Esophagus (tissue), 2 donors: Measurements from ENCODE around the gene IL1RAPL1. TPM values are rescaled to one million over a fixed set of nuclear protein-coding genes. Genes with fewer than 3 reads are reported as not detected.

Experiments used
- H3K27ac ChIP-seq, 2 donors: one replicate each; pipeline ENCODE4 v1.5.1; 2013; ENCODE audit warnings: low read depth in 2 of 2, mild to moderate bottlenecking in 2 of 2, inconsistent platforms in 1 of 2, low read length in 1 of 2, moderate library complexity in 1 of 2
- H3K27me3 ChIP-seq, 2 donors: one replicate each; pipeline ENCODE4 v1.6.1; 2013; ENCODE audit warnings: low read length in 2 of 2, control low read depth in 1 of 2, mild to moderate bottlenecking in 1 of 2; ENCODE audit not compliant: insufficient read depth in 2 of 2, control insufficient read depth in 1 of 2
- H3K36me3 ChIP-seq, 2 donors: one replicate each; pipeline ENCODE4 v1.6.1; 2013; ENCODE audit warnings: low read length in 1 of 2; ENCODE audit not compliant: control insufficient read depth in 2 of 2, insufficient read depth in 2 of 2
- H3K4me1 ChIP-seq, 2 donors: one replicate each; pipeline ENCODE4 v1.6.1; 2013; ENCODE audit warnings: low read length in 1 of 2; ENCODE audit not compliant: control insufficient read depth in 2 of 2, insufficient read depth in 2 of 2
- H3K4me3 ChIP-seq, 2 donors: one replicate each; pipeline ENCODE4 v1.5.1; 2013; ENCODE audit warnings: low read length in 2 of 2, mild to moderate bottlenecking in 2 of 2, low read depth in 1 of 2, moderate library complexity in 1 of 2
- H3K9me3 ChIP-seq, 2 donors: one replicate each; pipeline ENCODE4 v1.6.1; 2013; ENCODE audit warnings: mild to moderate bottlenecking in 2 of 2, low read depth in 1 of 2, low read length in 1 of 2, moderate library complexity in 1 of 2; ENCODE audit not compliant: control insufficient read depth in 2 of 2, insufficient read depth in 1 of 2
- WGBS, 2 donors: extraction: QIAGEN DNeasy Blood & Tissue Kit; methylation state at CpG; one replicate each; pipeline ENCODE4 v1.1.7; 2013; 5-methylcytosine and 5-hydroxymethylcytosine counted together
- polyA plus RNA-seq, 2 donors: library from polyadenylated mRNA; stranded (reverse); fragments of 200-250 nt; gene quantifications; one replicate each; pipeline ENCODE4 v1.2.3, GENCODE V29; 2013
- donor health status: healthy with polysubstance abuse.
- donor health status: Bipolar disorder and iron deficiency.

IL1RAPL1 gene
- polyA plus RNA-seq, 2 donors: 0.02 to 0.04 TPM

- Histone ChIP-seq H3K36me3 (no peaks in the 10 kb centered on the region), H3K27ac (no peak overlapping the region), H3K4me1 (no peaks in the 10 kb centered on the region), H3K9me3 (no peaks in the 10 kb centered on the region), H3K27me3 (no peaks in the 10 kb centered on the region), H3K4me3 (no peak overlapping the region)
- 33 to 79% methylated on average over 1 of the region's 1 CpG for WGBS, 2 donors
These were observed 901.7 kb downstream of the IL1RAPL1 start for GRCh38 chrX:29488919-29489318.

GRCh38 chrX:29490606-29491005 is 903.4 kb downstream of the IL1RAPL1 start:
- H3K27ac ChIP-seq: no peak overlapping the region
- no peaks in the 10 kb centered on the region for H3K36me3 ChIP-seq
- no peaks in the 10 kb centered on the region for H3K27me3 ChIP-seq
- H3K4me3 ChIP-seq: no peak overlapping the region
- no peaks in the 10 kb centered on the region for H3K9me3 ChIP-seq
- H3K4me1 ChIP-seq: no peaks in the 10 kb centered on the region
- WGBS, 2 donors: 87 to 92% methylated on average over 2 of the region's 2 CpGs

- WGBS, 2 donors: 75 to 79% methylated on average over 3 of the region's 3 CpGs
- H3K4me1 ChIP-seq: no peaks in the 10 kb centered on the region
- H3K9me3 ChIP-seq: no peaks in the 10 kb centered on the region
These were observed 904.4 kb downstream of the IL1RAPL1 start for GRCh38 chrX:29491659-29492058.

GRCh38 chrX:29496636-29497180 is 909.5 kb downstream of the IL1RAPL1 start:
- no peaks in the 10 kb centered on the region for H3K36me3 ChIP-seq
- H3K27ac ChIP-seq: no peak overlapping the region
- WGBS, 2 donors: 58 to 72% methylated on average over 2 of the region's 2 CpGs
- H3K27me3 ChIP-seq: no peaks in the 10 kb centered on the region
- H3K4me1 ChIP-seq: no peaks in the 10 kb centered on the region
- H3K4me3 ChIP-seq: no peak overlapping the region
- H3K9me3 ChIP-seq: no peaks in the 10 kb centered on the region

More at GRCh38 chrX:29491659-29492058, 904.4 kb downstream of the IL1RAPL1 start:
- H3K36me3 ChIP-seq: no peaks in the 10 kb centered on the region
- H3K4me3 ChIP-seq: no peak overlapping the region
- H3K27ac ChIP-seq: no peak overlapping the region
- H3K27me3 ChIP-seq: no peaks in the 10 kb centered on the region

- no peaks in the 10 kb centered on the region for H3K4me1 ChIP-seq
- no peaks in the 10 kb centered on the region for H3K36me3 ChIP-seq
- WGBS, 2 donors: 71 to 93% methylated on average over 1 of the region's 1 CpG
- H3K4me3 ChIP-seq: no peak overlapping the region
- no peaks in the 10 kb centered on the region for H3K27me3 ChIP-seq
- no peak overlapping the region for H3K27ac ChIP-seq
- H3K9me3 ChIP-seq: no peaks in the 10 kb centered on the region
These were observed 919.5 kb downstream of the IL1RAPL1 start for GRCh38 chrX:29506729-29507128.

GRCh38 chrX:29518100-29518499 is 930.9 kb downstream of the IL1RAPL1 start:
- Histone ChIP-seq H3K27me3 (no peaks in the 10 kb centered on the region), H3K9me3 (no peaks in the 10 kb centered on the region), H3K4me1 (no peaks in the 10 kb centered on the region), H3K27ac (no peak overlapping the region), H3K4me3 (no peak overlapping the region), H3K36me3 (no peaks in the 10 kb centered on the region)
- 48 to 79% methylated on average over 4 of the region's 4 CpGs for WGBS, 2 donors

- no peaks in the 10 kb centered on the region for H3K4me1 ChIP-seq
- no peaks in the 10 kb centered on the region for H3K36me3 ChIP-seq
- 64 to 81% methylated on average over 1 of the region's 1 CpG for WGBS, 2 donors
- H3K4me3 ChIP-seq: no peak overlapping the region
- no peak overlapping the region for H3K27ac ChIP-seq
- no peaks in the 10 kb centered on the region for H3K9me3 ChIP-seq
- H3K27me3 ChIP-seq: no peaks in the 10 kb centered on the region
These were observed 941.0 kb downstream of the IL1RAPL1 start for GRCh38 chrX:29528281-29528680.

- 72 to 89% methylated on average over 2 of the region's 2 CpGs for WGBS, 2 donors
- Histone ChIP-seq H3K36me3 (no peaks in the 10 kb centered on the region), H3K27ac (no peak overlapping the region)
These were observed 943.3 kb downstream of the IL1RAPL1 start for GRCh38 chrX:29530501-29530900.

GRCh38 chrX:29531336-29531735 is 944.1 kb downstream of the IL1RAPL1 start:
- Histone ChIP-seq H3K9me3 (no peaks in the 10 kb centered on the region), H3K36me3 (no peaks in the 10 kb centered on the region), H3K4me1 (no peaks in the 10 kb centered on the region), H3K27ac (no peak overlapping the region), H3K27me3 (no peaks in the 10 kb centered on the region), H3K4me3 (no peak overlapping the region)
- 53 to 84% methylated on average over 4 of the region's 4 CpGs for WGBS, 2 donors

More at GRCh38 chrX:29530501-29530900, 943.3 kb downstream of the IL1RAPL1 start:
- H3K4me1 ChIP-seq: no peaks in the 10 kb centered on the region
- H3K4me3 ChIP-seq: no peak overlapping the region
- no peaks in the 10 kb centered on the region for H3K27me3 ChIP-seq
- no peaks in the 10 kb centered on the region for H3K9me3 ChIP-seq
